Natural killer cell treated with Interleukin-12 subunit alpha and Interleukin-12 subunit beta and Interleukin-15 and Interleukin-18, amount 100 ng/mL, for 72 hours (primary cell): ENCODE data around the gene LTF. TPM values are rescaled to one million over a fixed set of nuclear protein-coding genes. Genes with fewer than 3 reads are reported as not detected.
"Not testable (repeated sequence)": the region's sequence is repeated elsewhere in the genome, so short reads cannot be mapped to it uniquely, and the experiment has no call there.

Experiments
- ATAC-seq, 2 donors: fragments of 150-1000 bp; cut with Tn5 transposase in 1 of 2; sonication (Bioruptor Pico), chemical (Tn5 transposase) in 1 of 2; 2 replicates each; pipeline ENCODE4 v1.10.0; 2021
- DNase-seq: peaks from one replicate; pipeline ENCODE4 v3.0.0; 2022; ENCODE audit warnings: low spot score
- H3K27ac Mint-ChIP-seq, 2 donors: 1 replicate in 1 of 2; 2 replicates in 1 of 2; pipeline ENCODE4 v1.8.0; 2022; ENCODE audit warnings: mixed read lengths in 2 of 2, mild to moderate bottlenecking in 1 of 2, moderate library complexity in 1 of 2
- H3K27me3 Mint-ChIP-seq, 2 donors: 1 replicate in 1 of 2; 2 replicates in 1 of 2; pipeline ENCODE4 v1.8.0; 2022; ENCODE audit warnings: mixed read lengths in 2 of 2
- H3K36me3 Mint-ChIP-seq: one replicate; pipeline ENCODE4 v1.8.0; 2022; ENCODE audit warnings: mixed read lengths
- H3K4me1 Mint-ChIP-seq, 2 donors: 1 replicate in 1 of 2; 2 replicates in 1 of 2; pipeline ENCODE4 v1.8.0; 2022; ENCODE audit warnings: low read depth in 2 of 2, mixed read lengths in 2 of 2, mild to moderate bottlenecking in 1 of 2
- H3K4me3 Mint-ChIP-seq: one replicate; pipeline ENCODE4 v1.8.0; 2022; ENCODE audit warnings: mixed read lengths
- H3K9me3 Mint-ChIP-seq: 2 replicates; pipeline ENCODE4 v1.8.0; 2022; ENCODE audit warnings: mixed read lengths
- total RNA-seq, 2 donors: library from RNA; stranded (reverse); gene quantifications; one replicate each; pipeline ENCODE4 v1.2.3, GENCODE V29; 2022

LTF gene
- total RNA-seq, 2 donors from 2014 or later: 0.20 TPM; not detected in 1

DNA sequence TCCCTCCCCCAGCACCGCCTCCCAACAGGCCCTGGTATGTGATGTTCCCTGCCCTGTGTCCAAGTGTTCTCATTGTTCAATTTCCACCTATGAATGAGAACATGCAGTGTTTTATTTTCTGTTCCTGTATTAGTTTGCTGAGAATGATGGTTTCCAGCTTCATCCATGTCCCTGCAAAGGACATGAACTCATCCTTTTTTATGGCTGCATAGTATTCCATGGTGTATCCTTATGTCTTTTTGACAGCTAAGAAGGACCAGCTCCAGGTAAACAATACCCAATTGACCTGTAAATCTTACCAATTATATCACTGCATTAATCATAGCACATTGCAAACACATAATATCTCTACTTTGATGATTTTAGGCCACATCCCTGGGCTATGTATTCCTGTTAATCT is 33.8 kb downstream of the LTF start:
- not testable (repeated sequence) for H3K4me3 Mint-ChIP-seq, H3K36me3 Mint-ChIP-seq, H3K27ac Mint-ChIP-seq, H3K27me3 Mint-ChIP-seq, H3K9me3 Mint-ChIP-seq, DNase-seq, ATAC-seq
- peaks cover 0 to 17% of the 10 kb centered on the region in 2 donors for H3K4me1 Mint-ChIP-seq

DNA sequence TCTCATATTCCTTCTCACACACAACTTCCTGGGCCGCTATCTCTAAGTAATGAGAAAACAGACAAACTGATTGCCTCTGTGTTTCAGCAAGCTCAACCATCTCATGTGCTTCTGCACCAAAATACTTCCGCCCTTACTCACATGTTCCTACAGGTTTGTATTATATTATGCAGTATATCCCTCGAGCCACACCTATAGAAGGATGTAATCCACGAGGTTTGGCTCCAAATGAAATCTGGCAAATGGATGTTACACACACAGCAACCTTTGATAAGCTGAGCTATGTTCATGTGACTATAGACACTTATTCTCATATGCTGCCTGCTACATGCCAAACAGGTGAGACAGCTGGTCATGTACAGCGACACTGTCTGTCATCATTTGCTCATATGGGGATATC is 35.0 kb downstream of the LTF start:
- peak; percentile 25 for DNase-seq
- H3K4me1 Mint-ChIP-seq: peaks cover 0 to 17% of the 10 kb centered on the region in 2 donors
- H3K27ac Mint-ChIP-seq: no peak overlapping the region
- peaks cover 7% of the 10 kb centered on the region for H3K36me3 Mint-ChIP-seq
- H3K27me3 Mint-ChIP-seq: no peaks in the 10 kb centered on the region
- H3K9me3 Mint-ChIP-seq: peaks cover 3% of the 10 kb centered on the region
- H3K4me3 Mint-ChIP-seq: no peak overlapping the region
- ATAC-seq: no peak

DNA sequence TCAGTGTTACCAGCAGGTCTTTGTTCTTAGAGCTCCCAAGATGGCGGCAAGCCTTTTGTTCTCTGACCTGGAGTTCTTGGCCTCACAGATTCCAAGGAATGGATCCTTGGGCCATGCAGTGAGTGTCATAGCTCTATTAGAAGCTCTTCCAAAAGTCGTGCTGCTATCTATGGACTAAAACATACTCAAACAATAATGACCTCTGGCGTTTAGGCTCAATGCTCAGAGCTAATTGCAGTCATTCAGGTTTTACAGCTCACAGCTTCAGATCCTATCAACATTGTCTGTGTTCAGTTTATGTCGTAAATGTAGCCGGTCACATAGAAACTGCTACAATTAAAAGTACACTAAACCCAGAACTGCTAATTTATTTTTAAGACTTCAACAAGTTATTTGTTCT is 35.5 kb downstream of the LTF start:
- no peak for ATAC-seq
- Mint-ChIP-seq H3K27me3 (no peaks in the 10 kb centered on the region), H3K4me3 (no peak overlapping the region), H3K27ac (no peak overlapping the region), H3K4me1 (peaks cover 0 to 17% of the 10 kb centered on the region in 2 donors), H3K9me3 (peaks cover 3% of the 10 kb centered on the region), H3K36me3 (peaks cover 7% of the 10 kb centered on the region)
- DNase-seq: peak; percentile 5

DNA sequence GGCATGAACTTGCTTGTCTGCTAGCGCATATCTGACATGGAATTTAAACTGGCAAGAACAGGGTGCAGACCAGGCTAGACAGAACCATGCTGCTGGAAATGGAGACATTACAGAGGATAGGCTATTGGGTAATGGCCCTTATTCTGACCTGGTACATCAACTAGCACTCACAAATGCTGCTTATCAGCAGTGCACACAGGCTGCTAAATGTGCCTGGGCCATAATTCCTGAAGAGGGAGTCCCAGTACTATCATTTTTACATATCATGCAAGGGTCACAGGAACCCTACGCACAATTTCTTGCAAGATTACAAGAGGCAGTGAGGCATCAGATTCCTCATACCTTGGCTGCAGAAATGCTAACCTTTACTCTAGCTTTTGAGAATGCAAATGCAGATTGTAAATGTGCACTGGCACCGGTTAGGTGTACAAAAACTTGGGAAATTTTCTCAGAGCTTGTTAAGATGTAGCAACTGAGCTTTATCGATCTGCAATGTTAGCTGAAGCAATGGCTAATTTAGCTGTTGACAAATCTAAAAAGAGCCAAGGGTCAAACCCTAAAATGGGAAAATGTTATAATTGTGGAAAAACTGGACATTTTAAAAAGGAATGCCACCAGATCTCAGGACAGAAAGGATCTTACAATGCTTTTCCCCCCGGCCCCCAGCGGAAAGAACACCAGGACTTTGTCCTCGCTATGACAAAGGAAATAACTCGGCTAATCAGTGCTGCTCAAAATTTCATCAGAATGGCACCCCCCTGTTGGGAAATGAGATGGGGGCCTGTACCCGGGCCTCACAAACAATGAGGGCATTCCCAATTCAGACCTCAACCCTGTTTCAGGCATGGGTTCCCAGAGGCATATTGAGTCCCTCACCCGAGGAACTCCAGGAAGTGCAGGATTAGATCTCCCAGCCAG is 36.5 kb downstream of the LTF start:
- H3K9me3 Mint-ChIP-seq: peaks cover 3% of the 10 kb centered on the region
- DNase-seq (peak; percentile 35), ATAC-seq (no peak)
- peaks cover 0 to 17% of the 10 kb centered on the region in 2 donors for H3K4me1 Mint-ChIP-seq
- no peak overlapping the region for H3K4me3 Mint-ChIP-seq
- H3K27me3 Mint-ChIP-seq: no peaks in the 10 kb centered on the region
- H3K36me3 Mint-ChIP-seq: peaks cover 7% of the 10 kb centered on the region
- no peak overlapping the region for H3K27ac Mint-ChIP-seq

DNA sequence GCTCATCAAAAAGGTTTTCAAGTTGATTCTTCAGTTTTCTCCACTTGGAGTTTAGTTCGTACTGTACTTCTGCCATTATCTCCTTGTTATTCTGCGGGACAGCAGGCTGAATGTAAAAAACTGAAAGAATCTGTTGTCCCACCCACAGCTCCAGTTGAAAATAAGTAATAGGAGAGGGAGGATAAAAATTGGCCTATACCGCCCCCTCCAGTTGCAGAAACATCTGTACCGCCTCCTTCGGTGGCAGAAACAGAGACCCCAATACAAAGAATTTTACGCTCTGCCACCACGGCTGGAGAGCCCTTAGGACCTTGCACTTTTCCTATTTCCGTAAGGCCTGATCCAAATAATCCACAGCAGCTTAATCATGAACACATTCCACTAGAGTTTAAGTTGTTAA is 37.3 kb downstream of the LTF start:
- not testable (repeated sequence) for H3K27me3 Mint-ChIP-seq, ATAC-seq, H3K36me3 Mint-ChIP-seq, H3K4me3 Mint-ChIP-seq, H3K9me3 Mint-ChIP-seq, H3K27ac Mint-ChIP-seq
- H3K4me1 Mint-ChIP-seq: peaks cover 0 to 12% of the 10 kb centered on the region in 2 donors
- DNase-seq: peak; percentile 44

DNA sequence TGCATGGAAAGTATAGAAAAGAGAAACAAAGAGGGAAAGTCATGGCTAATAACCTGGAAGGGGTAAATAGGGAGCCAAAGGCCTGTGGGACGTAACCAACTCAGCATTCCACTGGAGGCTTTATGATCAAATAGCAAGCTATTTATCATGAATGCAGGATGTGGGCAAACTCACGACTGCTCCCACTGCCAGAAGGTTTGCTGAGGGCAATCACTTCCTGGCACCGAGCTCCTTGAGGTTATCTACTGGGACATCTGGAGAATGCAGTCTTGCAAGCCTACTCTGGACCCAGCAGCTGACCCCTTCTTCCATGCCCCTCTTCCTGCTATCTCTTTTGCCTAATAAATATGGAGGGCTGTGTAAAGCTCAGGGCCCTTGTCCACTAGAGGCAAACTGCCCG is 38.2 kb downstream of the LTF start:
- H3K4me3 Mint-ChIP-seq, H3K27me3 Mint-ChIP-seq, H3K36me3 Mint-ChIP-seq, H3K27ac Mint-ChIP-seq, H3K9me3 Mint-ChIP-seq, ATAC-seq: not testable (repeated sequence)
- peaks cover 0 to 11% of the 10 kb centered on the region in 2 donors for H3K4me1 Mint-ChIP-seq
- DNase-seq: peak; percentile 8

DNA sequence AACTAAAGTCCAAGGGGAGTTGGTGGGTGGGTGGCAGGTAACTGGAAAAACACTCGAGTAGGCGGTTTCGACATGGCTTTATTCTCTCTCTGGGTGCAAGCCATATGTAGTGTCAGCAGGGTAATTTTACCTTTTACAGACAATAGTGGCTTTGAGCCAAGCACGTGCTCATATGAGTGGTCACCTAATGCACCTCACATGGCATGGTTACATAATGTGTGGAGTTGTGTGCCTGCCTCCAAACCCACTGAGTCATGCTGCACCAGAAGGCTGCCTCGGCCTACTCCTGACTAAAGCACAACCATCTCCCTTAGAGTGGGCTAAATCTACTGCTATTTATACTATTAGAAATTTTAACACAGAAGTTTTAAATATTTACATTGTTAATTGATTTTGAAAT is 41.1 kb downstream of the LTF start:
- ATAC-seq (no peak), DNase-seq (peak; percentile 15)

DNA sequence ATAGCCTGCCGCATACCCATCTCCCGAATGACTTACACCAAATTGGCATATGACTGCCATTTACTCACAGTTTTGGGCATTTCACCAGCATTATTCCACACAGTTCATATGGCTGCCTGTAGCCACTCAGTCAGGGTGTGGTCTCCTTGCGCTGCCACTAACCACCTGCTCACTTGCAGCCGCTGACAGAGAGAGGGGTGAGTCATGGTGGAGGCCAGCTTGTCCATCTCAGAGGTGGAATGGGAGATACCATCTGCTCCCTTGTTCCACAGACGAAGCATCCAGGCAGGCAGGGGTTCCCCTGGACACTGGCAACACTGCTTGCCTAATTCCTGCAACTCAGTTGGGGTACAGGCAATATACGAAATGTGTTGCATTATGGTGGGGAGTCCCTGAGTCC is 42.1 kb downstream of the LTF start:
- H3K36me3 Mint-ChIP-seq: no peaks in the 10 kb centered on the region
- H3K9me3 Mint-ChIP-seq: no peaks in the 10 kb centered on the region
- H3K27me3 Mint-ChIP-seq: no peaks in the 10 kb centered on the region
- H3K4me3 Mint-ChIP-seq: no peak overlapping the region
- H3K27ac Mint-ChIP-seq: no peak overlapping the region
- ATAC-seq (no peak), DNase-seq (no peak)
- peaks cover 0 to 11% of the 10 kb centered on the region in 2 donors for H3K4me1 Mint-ChIP-seq

More for the DNA sequence above, 41.1 kb downstream of the LTF start:
- Mint-ChIP-seq H3K4me1 (peaks cover 0 to 11% of the 10 kb centered on the region in 2 donors), H3K27ac (no peak overlapping the region), H3K27me3 (no peaks in the 10 kb centered on the region), H3K4me3 (no peak overlapping the region), H3K9me3 (no peaks in the 10 kb centered on the region), H3K36me3 (no peaks in the 10 kb centered on the region)

DNA sequence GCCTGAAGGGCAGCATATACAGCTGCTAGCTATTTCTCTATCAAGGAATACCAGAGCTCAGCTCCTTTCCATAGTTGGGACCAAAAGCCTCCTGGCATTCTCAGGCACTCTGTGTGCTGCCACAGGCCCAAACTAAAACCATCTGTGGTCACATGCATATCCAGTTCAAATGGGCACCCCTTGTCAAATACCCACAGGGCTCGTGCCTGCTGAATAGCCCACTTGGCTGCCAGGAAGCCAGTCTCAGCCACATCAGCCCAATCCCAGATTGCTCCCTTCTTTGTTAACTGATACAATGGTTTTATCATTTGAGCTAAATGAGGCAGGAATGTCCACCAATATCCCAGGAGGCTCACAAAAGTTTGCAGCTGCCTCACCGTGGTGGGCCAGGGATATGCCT is 43.8 kb downstream of the LTF start:
- H3K27me3 Mint-ChIP-seq: no peaks in the 10 kb centered on the region
- no peaks in the 10 kb centered on the region for H3K4me1 Mint-ChIP-seq
- no peaks in the 10 kb centered on the region for H3K36me3 Mint-ChIP-seq
- no peak overlapping the region for H3K27ac Mint-ChIP-seq
- DNase-seq (peak; percentile 15), ATAC-seq (no peak)
- no peak overlapping the region for H3K4me3 Mint-ChIP-seq
- no peaks in the 10 kb centered on the region for H3K9me3 Mint-ChIP-seq

DNA sequence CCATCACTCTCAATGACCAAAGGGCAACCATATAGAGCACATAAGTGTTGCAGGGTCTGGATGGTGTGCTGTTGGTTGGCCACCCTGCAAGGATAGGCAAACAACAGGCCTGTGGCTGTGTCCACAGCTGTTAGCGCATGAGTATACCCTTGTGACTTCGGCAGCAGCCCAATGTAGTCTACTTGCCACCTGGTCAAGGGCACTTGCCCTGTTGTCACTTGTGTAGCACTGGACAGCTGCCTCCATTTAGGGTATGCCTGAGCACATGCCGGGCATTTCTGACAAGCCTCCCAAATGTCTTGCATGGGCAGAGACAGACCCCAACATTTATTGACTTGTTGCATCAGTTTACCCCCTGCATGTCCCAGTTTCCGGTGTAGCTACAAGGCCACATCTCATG is 44.9 kb downstream of the LTF start:
- no peak for ATAC-seq
- H3K27me3 Mint-ChIP-seq: no peaks in the 10 kb centered on the region
- H3K4me3 Mint-ChIP-seq: no peak overlapping the region
- no peaks in the 10 kb centered on the region for H3K36me3 Mint-ChIP-seq
- no peaks in the 10 kb centered on the region for H3K4me1 Mint-ChIP-seq
- no peak for DNase-seq
- H3K9me3 Mint-ChIP-seq: no peaks in the 10 kb centered on the region
- no peak overlapping the region for H3K27ac Mint-ChIP-seq

DNA sequence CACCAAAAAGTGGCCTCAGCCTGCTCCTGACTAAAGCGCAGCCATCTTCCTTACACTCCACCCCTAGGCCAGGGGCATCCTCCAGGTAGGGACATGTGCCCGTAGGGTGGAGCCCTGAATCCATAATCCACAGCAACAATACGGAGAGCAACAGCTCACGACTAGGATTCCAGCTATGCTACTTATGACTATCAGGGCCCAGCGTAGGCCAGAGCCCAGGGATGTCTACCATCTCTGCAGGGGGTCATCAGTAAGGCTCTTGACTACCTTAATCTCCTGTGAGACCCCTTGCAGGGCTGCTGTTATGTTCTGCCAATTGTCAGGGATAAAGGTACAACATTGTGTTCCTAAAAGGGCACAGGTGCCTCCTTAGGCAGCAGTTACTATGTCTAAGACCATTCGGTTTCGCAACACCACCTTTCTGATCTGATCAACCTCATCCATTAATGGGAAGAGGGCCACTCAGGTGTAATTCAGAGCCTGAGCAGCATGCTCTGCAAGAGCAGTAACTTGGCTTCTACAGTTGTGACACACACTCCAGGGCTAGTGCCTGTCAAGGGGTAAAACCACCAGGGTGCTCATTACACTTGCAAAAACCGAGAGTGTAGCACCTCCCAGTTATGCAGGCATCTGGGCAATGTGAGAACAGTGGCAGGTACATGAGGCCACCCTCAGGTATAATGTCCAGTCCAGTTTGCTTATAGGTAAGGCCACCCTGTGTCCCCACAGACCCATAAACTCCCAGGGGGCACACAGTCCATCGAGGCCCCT is 46.7 kb downstream of the LTF start:
- Mint-ChIP-seq H3K4me1 (no peaks in the 10 kb centered on the region), H3K27ac (no peak overlapping the region), H3K36me3 (no peaks in the 10 kb centered on the region), H3K27me3 (no peaks in the 10 kb centered on the region), H3K4me3 (no peak overlapping the region), H3K9me3 (no peaks in the 10 kb centered on the region)
- peak; percentile 44 for DNase-seq
- ATAC-seq: no peak

DNA sequence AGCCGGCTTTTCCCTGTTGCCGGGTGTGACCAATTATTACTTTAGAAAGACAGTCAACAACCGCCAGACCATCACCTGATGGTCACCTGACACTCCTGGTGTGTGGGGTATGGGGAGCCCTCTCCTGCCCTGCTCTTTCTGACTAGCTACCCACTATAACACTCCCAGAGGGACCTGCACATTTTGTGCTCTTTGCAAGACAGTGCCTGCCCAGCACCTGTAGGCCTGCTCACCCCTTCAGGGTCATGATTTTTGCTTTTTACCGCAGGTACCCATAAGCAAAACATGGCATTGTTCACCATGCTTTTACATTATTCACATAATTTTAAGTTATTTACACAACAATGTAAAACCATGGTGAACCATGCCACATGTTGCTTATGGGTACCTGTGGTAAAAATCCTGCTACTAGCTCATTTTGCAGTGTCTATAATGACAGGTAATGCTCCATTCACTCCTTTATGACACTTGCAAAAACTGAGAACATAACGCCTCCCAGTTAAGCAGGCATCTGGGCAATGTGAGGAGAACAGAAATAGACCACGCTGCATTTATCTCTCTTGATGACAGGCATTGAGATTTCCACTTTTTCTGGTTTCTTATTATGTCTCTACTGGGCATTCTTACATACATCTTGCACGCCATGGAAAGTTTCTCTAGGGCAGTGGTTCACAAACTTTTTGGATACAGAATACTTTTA is 47.7 kb downstream of the LTF start:
- ATAC-seq (no peak), DNase-seq (peak; percentile 10)

DNA sequence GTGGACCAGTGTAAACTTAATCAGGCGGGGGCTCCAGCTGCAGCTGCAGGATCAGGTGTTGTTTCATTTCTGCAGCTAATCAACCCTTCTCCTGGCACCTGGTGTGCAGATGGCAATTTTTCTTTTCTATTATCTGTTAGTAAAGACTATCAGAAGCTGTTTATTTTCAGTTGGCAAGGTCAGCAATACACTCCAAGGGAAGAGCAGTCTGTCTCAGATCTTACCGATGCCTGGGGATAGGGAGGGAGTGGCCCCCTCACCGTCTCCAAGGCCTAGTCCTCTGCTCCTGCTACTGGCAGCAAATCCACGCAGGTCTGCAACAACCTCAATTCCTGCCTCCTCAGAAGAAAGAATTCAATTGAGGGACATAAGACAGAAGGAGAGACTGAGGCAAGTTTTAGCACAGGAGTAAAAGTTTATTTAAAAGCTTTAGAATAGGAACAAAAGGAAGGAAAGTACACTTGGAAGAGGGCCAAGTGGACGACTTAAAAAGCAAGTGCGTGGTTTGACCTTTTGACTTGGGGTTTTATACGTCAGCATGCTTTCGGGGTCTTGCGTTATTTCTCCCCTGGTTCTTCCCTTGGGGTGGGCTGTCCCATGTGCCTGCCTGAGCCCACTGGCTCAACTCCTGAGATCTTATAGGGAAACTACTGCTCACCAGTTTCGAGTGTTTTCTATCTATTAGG is 48.4 kb downstream of the LTF start:
- H3K9me3 Mint-ChIP-seq: no peaks in the 10 kb centered on the region
- ATAC-seq (no peak), DNase-seq (no peak)
- no peaks in the 10 kb centered on the region for H3K4me1 Mint-ChIP-seq
- H3K27me3 Mint-ChIP-seq: no peaks in the 10 kb centered on the region
- no peaks in the 10 kb centered on the region for H3K36me3 Mint-ChIP-seq
- no peak overlapping the region for H3K27ac Mint-ChIP-seq
- H3K4me3 Mint-ChIP-seq: no peak overlapping the region

More for the DNA sequence above, 47.7 kb downstream of the LTF start:
- H3K9me3 Mint-ChIP-seq: no peaks in the 10 kb centered on the region
- H3K27me3 Mint-ChIP-seq: no peaks in the 10 kb centered on the region
- H3K27ac Mint-ChIP-seq: no peak overlapping the region
- no peak overlapping the region for H3K4me3 Mint-ChIP-seq
- H3K4me1 Mint-ChIP-seq: no peaks in the 10 kb centered on the region
- no peaks in the 10 kb centered on the region for H3K36me3 Mint-ChIP-seq
